Islet of Langerhans (tissue), 1 donor: Measurements from ENCODE around the gene EEF1A2.

Experiments used
- FAIRE-seq: peaks from one replicate; lab custom pipeline; 2011; peaks lifted over from hg19 to GRCh38; lab: Jason Lieb, UNC

The EEF1A2 gene

GRCh38 chr20:63468421-63468820 is 30.5 kb downstream of the EEF1A2 start:
- FAIRE-seq = no peak

- FAIRE-seq = no peak
These were observed 31.4 kb downstream of the EEF1A2 start for GRCh38 chr20:63467294-63468083.

GRCh38 chr20:63466861-63467260 is 32.0 kb downstream of the EEF1A2 start:
- no peak for FAIRE-seq

GRCh38 chr20:63466250-63466825 is 32.5 kb downstream of the EEF1A2 start:
- no peak for FAIRE-seq

GRCh38 chr20:63465380-63466249 is 33.3 kb downstream of the EEF1A2 start:
- FAIRE-seq = no peak

GRCh38 chr20:63464289-63464635 is 34.6 kb downstream of the EEF1A2 start:
- FAIRE-seq = no peak

GRCh38 chr20:63463400-63464288 is 35.2 kb downstream of the EEF1A2 start:
- no peak for FAIRE-seq

GRCh38 chr20:63462244-63462643 is 36.6 kb downstream of the EEF1A2 start:
- FAIRE-seq = no peak

GRCh38 chr20:63461104-63461763 is 37.6 kb downstream of the EEF1A2 start:
- FAIRE-seq = no peak

- FAIRE-seq = no peak
These were observed 39.9 kb downstream of the EEF1A2 start for GRCh38 chr20:63459070-63459380.

- no peak for FAIRE-seq
These were observed 40.5 kb downstream of the EEF1A2 start for GRCh38 chr20:63458170-63459069.

GRCh38 chr20:63457737-63458136 is 41.1 kb downstream of the EEF1A2 start:
- no peak for FAIRE-seq

- no peak for FAIRE-seq
These were observed 42.2 kb downstream of the EEF1A2 start for GRCh38 chr20:63456429-63457284.

GRCh38 chr20:63455568-63455859 is 43.4 kb downstream of the EEF1A2 start:
- no peak for FAIRE-seq

- no peak for FAIRE-seq
These were observed 43.9 kb downstream of the EEF1A2 start for GRCh38 chr20:63454731-63455567.

- FAIRE-seq = no peak
These were observed 45.9 kb downstream of the EEF1A2 start for GRCh38 chr20:63452821-63453523.

- FAIRE-seq = no peak
These were observed 46.5 kb downstream of the EEF1A2 start for GRCh38 chr20:63452341-63452740.

- FAIRE-seq = no peak
These were observed 47.1 kb downstream of the EEF1A2 start for GRCh38 chr20:63451821-63452220.
